Esophagus muscularis mucosa (tissue), 4 donors: ENCODE measurements around the gene FAM124B.

Experiments used
- EP300 ChIP-seq: sonication (generic); formaldehyde crosslinking; IDR thresholded peaks from one replicate; pipeline ENCODE4 v1.6.1; 2017; ENCODE audit warnings: antibody characterized with exemption
- POLR2A ChIP-seq: fragments of 450-650 bp; IDR thresholded peaks from one replicate; pipeline ENCODE4 v1.6.1; 2017; ENCODE audit warnings: antibody characterized with exemption, moderate library complexity, mild to moderate bottlenecking, low read depth
- TF ChIP-seq, protein P1 (sequence below), 3 experiments: fragments of 200-600 bp in 2 of 3; fragments of 450-650 bp in 1 of 3; sonication (generic) in 2 of 3; IDR thresholded peaks; one replicate each; pipeline ENCODE4 v1.5.1; 2017 to 2019; ENCODE audit warnings: antibody characterized with exemption in 3 of 3, mild to moderate bottlenecking in 2 of 3, moderate library complexity in 1 of 3

- TF ChIP-seq, protein P1, sequence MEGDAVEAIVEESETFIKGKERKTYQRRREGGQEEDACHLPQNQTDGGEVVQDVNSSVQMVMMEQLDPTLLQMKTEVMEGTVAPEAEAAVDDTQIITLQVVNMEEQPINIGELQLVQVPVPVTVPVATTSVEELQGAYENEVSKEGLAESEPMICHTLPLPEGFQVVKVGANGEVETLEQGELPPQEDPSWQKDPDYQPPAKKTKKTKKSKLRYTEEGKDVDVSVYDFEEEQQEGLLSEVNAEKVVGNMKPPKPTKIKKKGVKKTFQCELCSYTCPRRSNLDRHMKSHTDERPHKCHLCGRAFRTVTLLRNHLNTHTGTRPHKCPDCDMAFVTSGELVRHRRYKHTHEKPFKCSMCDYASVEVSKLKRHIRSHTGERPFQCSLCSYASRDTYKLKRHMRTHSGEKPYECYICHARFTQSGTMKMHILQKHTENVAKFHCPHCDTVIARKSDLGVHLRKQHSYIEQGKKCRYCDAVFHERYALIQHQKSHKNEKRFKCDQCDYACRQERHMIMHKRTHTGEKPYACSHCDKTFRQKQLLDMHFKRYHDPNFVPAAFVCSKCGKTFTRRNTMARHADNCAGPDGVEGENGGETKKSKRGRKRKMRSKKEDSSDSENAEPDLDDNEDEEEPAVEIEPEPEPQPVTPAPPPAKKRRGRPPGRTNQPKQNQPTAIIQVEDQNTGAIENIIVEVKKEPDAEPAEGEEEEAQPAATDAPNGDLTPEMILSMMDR (IDR thresholded peaks at IDR 0.05), result no peak
- TF ChIP-seq POLR2A, result no peak
- no peak for TF ChIP-seq EP300
These were observed 6.1 kb downstream of the FAM124B start for GRCh38 chr2:224395620-224396390.
